HepG2 (cell line): Measurements from ENCODE around the gene TNKS1BP1. TPM values are rescaled to one million over a fixed set of nuclear protein-coding genes. Genes with fewer than 3 reads are reported as not detected.

Source experiments
- EED ChIP-seq: sonication (generic); formaldehyde crosslinking; IDR thresholded peaks from 2 replicates; pipeline ENCODE4 v1.5.0; 2020; ENCODE audit warnings: mild to moderate bottlenecking, missing genetic modification reagents
- HMGXB4 ChIP-seq, 2 experiments: sonication (generic) in 1 of 2; formaldehyde crosslinking in 1 of 2; IDR thresholded peaks; 2 replicates each; pipeline versions ENCODE4 v1.4.0 to v1.6.1; 2018 to 2020; ENCODE audit warnings: missing genetic modification reagents in 2 of 2, borderline replicate concordance in 1 of 2, low read depth in 1 of 2, mild to moderate bottlenecking in 1 of 2, missing biosample characterization in 1 of 2
- XRCC5 ChIP-seq: fragments of 200-400 bp; formaldehyde crosslinking; optimal IDR thresholded peaks from 2 replicates; pipeline ENCODE3; 2017; ENCODE audit warnings: mild to moderate bottlenecking, low read length
- ZNF407 ChIP-seq: sonication (generic); formaldehyde crosslinking; IDR thresholded peaks from one replicate; pipeline ENCODE4 v1.5.1; 2020; ENCODE audit warnings: mild to moderate bottlenecking, missing genetic modification reagents; ENCODE audit errors: not compliant biosample characterization
- polyA plus RNA-seq, 8 experiments: library from polyadenylated mRNA; depleted of rRNA in 3 of 8; stranded (reverse) in 7 of 8; unstranded in 1 of 8; fragments of >200 nt; fragmentation: Illumina TruSeq in 4 of 8; extraction: Trizol in 4 of 8; gene quantifications; 2 replicates each; pipeline versions ENCODE4 v1.2.1 to v1.2.3, GENCODE V29; 2011 to 2016; ENCODE audit warnings: low read depth in 4 of 8, missing spikeins in 1 of 8, mixed read lengths in 1 of 8; ENCODE audit not compliant: insufficient read depth in 1 of 8
- total RNA-seq, 5 experiments: library from RNA; depleted of rRNA; stranded (reverse); fragments of >200 nt; fragmentation: Illumina TruSeq; extraction: Trizol; gene quantifications; 2 replicates each; pipeline ENCODE4 v1.2.3, GENCODE V29; 2016; ENCODE audit warnings: low read depth in 1 of 5

Gene TNKS1BP1
- total and polyA plus RNA-seq, 2 of the 13 experiments (the other 11 are each of a cell fraction or from before 2014, with no cell fraction given) = 13.7 to 15.0 TPM

GRCh38 chr11:57339328-57339727 lies 14.6 kb upstream of the TNKS1BP1 start (continued):
- no peak for TF ChIP-seq XRCC5
- no peak for TF ChIP-seq HMGXB4 (CRISPR knock-in tag; IDR thresholded peaks at IDR 0.05; ENCODE audit: borderline replicate concordance in 1 of 2, low read depth in 1 of 2)
- TF ChIP-seq ZNF407 (CRISPR knock-in tag) = no peak
- TF ChIP-seq EED (CRISPR knock-in tag) = no peak
